Measurements from ENCODE around the gene ATG7.

GRCh38 chr3:11545186-11545851 lies 273.1 kb downstream of the ATG7 start:
- TF ChIP-seq CTCF (IDR thresholded peaks at IDR 0.05; ENCODE audit: borderline replicate concordance, extremely low read depth, low read length, poor library complexity, severe bottlenecking) (no peak), EZH2 (IDR thresholded peaks at IDR 0.05; ENCODE audit: borderline replicate concordance, low read depth, low read length, severe bottlenecking) (no peak)
